Putamen (tissue), 1 donor: Measurements from ENCODE around the gene ZBTB33.

ENCODE experiments used
- DNase-seq: peaks from one replicate; pipeline ENCODE4 v3.0.0-alpha.2; 2016; ENCODE audit warnings: low spot score

The ZBTB33 gene

DNA sequence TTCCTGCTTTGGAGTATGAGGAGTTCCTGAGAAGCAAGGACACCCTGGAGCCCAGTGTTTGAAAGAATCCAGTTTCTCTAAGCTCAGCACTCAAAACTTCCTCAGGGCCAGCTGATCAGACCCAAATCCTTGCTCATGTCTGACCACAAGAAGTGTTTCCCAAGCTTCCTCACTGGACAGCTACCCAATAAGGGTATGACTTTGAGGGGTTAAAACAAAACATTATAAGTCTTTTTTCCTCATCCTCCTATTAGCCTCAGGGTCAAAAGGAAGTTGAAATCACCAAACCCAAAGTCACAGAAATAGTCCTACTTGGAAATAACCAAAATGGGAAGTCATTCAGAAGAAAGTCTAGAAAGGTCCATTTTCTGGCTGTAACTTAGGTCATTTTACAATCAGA is 13.7 kb downstream of the ZBTB33 start:
- no peak for DNase-seq

DNA sequence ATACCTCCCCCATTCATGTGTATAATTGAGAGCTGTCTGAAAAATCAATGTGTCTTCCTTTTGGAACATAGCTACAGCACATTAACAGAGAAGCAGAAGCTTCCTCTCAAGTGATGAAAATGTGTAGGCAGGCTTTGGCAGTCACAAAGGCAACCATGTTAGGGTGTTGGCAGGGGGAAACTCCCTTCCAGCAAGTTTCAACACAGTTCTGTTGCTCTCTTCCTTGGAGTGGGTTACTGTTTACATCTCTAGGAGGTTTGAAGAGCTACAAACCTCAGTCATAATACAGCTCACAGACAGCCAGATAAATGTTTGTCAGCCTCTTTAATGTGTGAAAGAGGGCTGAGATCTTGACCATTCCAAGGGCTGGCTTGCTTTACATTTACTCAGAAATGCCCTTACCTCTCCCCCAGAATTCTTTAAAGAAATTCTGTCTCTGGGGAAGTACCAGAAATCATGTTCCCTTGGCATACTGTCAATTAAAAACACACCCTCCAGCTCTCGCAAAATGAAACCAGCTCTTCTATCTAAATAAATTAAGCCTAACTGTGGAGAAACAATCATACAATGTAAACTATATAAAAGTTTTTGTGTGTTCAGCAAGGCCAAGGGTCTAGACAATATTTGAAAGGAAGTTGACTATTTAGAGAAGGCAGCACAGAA is 18.9 kb downstream of the ZBTB33 start:
- no peak for DNase-seq

DNA sequence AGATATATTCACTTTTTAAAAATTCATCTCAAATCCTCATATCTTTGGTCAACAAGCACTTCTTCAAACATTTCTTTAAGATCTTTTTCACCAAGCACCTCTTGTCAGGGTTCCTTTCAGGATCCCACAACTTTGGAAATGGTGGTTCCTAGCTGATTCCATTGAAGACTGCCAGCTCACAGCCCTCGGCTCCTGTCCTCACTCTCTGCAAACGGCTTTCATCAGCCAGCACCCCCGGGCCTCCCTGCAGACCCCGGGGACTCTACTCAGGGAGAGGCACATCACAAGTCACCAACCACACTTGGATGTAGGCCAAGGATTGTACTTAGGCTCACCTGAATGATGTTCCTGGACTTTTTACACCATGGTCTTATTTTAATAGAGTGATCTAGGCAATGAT is 20.0 kb downstream of the ZBTB33 start:
- no peak for DNase-seq

DNA sequence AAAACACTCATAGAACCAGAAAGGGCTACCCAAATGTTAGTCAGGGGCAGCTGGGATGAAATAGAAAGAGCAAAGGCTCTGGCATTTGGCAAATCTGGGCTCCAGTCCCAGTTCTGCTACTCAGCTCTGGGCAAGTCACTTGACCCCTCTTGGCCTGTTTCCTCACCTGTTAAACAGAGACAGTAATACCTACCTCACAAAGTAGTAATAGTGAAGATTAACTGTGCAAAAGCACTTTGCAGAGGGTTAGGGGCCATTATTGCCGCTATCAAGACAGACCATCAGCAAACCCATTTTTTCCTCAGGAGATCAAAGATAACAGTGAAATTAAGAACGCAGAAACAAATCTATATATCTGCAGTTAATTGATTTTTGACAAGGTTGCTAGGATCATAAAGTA is 20.6 kb downstream of the ZBTB33 start:
- DNase-seq, result no peak

DNA sequence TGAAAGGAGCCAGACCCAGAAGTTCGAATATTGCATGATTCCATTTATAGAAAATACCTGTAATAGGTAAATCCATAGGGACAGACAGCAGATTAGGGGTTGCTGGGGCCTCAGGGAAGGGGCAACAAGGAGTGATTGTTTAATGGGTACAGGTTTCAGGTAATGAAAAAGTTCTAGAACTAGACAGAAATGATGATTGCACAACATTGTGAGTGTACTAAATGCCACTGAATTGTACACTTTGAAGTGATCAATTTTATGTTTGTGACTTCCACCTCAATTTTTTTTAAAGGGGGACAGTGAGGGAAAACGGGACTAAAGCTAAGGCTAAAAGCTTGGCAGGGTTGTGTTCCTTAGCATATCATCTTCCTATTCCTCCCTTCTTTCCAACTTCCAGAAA is 23.5 kb downstream of the ZBTB33 start:
- DNase-seq, result no peak

DNA sequence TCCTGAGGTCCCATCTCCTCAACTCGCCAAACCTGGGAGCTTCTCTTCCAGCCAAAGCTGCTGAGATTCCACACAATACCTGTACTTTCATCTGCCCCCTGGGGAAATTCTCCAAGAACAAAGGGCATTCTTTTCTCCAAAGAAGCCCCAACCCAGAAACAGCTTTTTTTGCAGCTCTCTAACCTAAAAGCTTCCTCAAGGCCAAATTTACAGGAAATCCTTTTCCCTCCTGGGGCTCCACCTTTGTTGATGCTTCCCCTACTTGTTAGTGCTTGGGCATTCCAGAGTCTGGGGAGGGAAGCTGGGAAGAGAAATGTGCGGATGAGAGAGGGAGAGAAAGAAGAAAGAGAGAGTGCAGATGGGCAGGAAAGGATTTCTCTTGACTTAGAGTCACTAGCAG is 24.3 kb downstream of the ZBTB33 start:
- DNase-seq, result no peak

DNA sequence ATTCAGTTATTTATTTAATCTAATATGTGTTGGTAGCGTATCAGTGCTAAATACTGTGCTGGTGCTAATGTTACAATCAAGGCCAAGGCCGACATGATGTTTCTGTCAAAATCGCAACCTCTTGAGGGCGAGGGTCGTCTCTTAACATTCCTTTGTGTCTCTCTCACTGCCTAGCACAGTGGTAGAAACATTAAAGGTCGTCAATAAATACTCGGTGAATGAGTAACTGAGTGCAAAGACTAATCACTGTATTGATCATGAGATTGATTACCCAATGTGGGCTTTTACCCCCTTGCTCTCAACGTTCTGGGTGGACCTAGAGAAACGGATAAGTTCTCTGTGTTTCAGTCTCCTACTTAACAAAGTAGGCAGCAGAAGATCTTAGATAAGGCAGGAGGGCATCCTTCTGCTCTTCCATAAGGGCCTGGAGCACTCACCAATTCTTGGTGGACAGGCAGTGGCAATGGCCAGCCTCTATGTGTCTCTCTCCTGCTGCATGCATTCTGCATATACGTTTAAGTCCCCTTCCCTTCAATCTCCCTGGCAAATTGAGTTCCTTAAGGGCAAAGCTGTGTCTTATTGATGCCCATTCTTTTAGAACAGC is 30.5 kb downstream of the ZBTB33 start:
- DNase-seq, result no peak

DNA sequence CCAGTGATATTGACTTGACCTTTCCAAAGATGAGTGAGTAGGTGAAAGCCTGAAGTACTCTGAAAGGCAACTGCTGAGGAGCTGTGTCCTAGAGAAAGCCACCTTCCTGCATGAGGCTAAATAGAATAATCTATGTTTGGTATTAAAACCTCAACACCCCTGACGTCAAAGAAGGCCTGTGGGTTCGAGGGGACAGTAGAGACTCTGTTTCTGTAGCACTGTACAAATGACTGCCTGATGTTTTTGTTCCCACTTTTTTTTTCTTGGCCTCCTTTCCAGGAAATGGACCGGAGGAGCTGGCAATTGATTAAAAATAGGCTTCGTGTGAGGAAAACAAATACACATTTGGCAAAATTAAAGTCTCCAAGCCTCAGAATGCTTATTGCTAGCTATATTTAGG is 31.1 kb downstream of the ZBTB33 start:
- DNase-seq, result no peak

DNA sequence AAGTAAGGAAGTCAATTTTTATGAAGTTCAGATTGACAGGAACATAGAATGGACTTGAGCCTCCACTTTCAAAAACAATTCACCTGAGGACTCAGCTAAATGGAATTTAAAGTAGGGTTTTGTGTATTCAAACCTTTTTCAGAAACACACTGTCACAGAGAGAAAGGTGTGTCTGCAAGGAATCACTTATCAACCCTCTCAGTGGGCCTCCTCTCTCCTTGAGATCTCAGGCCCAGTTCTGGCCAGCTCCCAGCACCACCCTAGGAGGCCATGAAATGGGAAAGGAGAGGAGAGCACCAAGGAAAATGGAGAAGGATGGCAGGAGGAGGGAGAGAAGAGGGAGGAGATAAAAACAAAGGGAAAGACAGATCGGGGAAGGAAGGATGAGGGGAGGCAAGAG is 32.1 kb downstream of the ZBTB33 start:
- no peak for DNase-seq

DNA sequence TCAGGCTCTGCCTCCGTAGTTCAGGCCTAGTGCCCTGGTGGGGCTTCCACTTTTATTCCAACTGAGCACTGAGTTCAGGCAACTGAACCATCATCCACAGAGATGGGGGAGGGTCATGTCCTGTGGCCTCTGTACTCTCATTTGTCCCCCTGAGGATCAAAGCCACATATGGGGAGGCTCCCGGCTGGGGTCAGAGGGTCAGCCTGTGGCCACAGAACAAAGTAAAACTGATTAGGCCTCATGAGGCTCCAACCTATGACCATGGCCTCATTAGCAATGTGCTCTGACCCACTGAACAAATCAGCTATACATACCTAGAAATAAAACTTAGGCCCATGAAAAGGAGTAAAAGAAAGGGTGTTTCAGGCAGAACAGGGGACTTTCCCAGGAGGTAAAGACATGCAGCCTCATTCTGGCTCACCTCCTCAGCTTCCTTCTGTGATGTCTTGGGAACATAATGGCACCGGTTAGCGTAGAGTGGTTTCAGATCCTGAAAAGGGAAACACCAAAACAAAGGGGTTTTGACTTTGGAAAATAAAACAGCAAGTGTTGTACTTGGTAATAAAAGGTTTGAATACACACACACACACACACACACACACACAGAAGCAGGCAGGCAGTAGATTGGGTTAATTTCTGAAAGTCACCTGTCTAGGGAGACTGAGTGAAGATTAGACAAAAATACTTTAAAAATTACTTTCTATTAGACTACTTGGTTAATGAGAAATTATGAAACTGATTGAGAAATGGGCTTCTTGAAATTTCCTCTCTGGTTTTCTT is 36.3 kb downstream of the ZBTB33 start:
- no peak for DNase-seq

DNA sequence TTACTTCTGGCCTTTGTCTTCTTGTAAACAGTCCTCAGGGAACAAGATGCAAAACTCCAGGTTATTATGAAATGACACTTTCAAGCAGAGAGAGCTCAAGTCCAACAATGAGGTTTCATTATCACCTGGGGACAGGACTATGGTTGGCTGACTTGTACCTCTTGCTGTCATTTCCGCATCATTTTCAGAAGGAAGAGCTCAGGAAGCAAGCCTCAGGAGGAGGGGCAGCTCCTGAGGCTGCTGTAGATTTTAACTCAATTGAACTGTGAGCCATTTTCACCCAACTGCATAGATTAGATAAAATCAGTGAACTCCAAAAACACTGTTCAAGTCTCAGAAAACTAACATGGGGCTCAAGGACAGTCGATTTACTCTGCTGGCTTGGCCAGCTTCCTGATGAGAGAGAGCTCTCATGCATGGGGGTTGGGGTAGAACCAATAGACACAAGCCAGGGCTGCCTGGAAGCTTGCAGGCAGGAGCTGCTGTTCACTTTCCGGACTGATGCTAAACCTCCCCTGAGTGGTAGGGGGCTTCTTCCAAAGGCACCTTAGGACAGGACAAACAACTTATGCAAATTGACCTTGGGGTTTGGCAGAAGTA is 37.0 kb downstream of the ZBTB33 start:
- no peak for DNase-seq

DNA sequence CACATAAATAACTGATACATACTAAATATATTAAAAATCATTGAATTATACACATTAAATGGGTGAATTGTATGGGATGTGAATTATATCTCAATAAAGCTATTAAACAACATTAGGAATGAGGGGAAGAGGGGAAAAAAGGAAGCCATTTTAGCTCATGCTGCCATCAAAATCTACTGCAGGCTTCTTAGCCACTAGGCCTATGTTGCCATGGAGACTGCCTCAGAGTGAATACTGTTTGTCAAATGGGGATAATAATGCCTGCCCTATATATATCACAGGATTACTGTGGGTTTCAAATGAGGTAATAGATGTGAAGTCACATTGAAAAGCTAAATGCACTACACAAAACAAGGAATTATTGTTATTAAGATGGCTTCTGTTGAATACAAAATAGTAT is 39.5 kb downstream of the ZBTB33 start:
- DNase-seq, result no peak

DNA sequence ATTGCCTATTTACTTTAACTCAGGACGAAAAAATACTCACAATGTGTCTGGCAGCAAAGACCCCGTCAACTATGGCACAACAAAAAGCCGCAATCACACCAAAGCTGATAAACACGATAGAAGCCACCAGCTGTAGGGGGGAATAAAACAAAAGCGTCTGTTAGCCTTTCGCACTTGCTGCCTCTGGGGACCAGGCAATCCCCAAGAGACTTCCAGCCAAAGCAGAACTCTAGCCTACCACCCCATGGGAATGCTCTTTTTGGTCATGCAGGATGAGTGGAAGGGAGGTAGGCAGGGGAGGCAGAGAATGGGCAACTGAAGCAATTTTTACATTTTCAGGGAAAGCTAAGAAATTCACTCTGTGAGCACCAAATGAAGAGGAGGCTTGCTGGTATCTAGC is 40.6 kb downstream of the ZBTB33 start:
- no peak for DNase-seq

DNA sequence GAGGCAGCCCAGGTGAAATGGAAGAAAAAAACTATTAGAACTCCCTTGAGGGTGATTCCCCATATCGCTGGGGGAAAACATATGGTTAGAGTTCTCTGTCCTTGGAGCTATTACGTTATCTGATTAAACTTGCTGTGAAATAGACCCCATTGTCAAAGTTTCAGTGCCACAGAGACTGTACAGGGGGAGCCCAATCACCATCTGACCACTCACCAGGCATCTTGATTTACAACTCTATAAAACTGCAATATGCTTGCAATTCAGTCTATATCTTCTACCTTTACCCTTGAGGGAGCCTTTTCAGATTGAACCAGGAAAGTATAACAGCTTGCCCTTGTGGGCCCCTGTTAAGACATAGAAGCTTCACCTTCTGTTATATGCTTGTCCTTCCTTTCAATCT is 42.4 kb downstream of the ZBTB33 start:
- DNase-seq, result no peak

DNA sequence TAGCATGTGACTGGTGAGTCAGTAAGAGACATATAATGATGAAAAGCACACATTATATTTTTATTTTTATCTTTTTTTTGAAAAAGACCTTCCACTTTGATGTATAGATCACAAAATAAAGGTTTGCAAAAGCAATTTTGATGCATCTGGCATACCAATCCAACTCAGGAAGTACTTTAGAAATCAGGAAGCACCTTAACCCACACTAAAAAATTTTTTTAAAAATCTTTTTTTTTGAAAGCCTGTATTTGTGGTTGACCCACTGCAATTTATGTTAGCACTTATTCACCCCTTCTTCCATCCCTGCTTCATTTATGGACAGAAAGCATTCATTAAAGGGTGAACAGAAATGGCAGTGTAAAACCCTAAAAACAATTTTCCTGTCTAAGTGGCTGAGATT is 44.0 kb downstream of the ZBTB33 start:
- DNase-seq, result no peak

DNA sequence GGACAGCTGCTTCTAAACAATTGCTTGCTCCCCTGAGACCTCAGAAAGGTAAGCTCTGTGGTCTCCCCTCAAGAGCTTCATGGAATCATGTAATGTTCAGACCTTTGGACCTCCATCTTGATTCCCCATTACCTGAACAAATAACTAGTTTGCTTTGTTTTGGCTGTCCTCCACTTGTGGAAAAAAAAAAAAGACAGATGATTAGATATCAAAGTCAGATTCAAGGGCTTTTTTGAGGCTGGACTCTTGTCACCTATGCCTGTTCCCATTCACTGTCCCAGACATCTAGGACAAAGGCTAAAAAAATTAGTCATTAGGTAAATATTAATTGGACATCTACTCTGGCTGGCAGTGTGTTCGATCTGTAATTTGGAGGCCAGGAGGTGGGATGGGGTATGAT is 47.3 kb downstream of the ZBTB33 start:
- no peak for DNase-seq

DNA sequence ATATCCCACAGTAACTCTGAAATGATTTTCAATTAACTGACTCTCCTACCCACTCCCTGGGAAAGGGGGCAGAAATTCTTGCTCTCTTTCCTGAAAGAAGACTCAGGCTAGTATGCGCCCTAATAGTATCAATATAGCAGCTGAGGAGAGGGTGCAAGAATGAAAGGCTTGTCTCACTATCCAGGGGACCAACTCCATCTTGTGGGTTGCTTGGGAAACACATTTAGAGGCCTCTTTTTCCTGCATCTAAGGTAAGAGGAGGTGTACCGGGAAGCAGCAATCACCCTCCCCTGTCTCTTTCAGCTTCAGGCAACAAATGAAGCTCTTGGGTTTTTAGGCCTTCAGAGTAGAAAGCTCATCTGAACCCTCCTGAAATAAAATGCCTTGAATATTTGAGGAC is 49.3 kb downstream of the ZBTB33 start:
- no peak for DNase-seq

DNA sequence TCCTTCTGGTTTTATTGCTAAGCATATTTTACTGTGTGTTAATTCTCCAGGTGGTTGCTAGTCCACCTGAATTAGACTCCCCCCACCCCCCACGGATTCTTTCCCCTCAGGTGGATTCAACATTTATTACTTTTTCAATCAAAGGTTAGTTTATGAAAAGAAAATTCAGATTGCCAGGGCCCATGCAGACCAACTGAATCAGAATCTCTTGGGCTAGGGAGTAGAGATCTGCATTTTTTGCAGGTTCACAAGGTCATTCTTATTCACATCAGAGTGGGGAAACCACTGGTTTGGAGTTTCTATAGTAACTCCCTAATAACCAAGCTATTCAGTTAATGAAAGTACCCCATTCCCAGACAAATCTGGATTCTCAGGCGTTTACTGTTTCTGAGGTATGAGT is 50.9 kb downstream of the ZBTB33 start:
- no peak for DNase-seq

DNA sequence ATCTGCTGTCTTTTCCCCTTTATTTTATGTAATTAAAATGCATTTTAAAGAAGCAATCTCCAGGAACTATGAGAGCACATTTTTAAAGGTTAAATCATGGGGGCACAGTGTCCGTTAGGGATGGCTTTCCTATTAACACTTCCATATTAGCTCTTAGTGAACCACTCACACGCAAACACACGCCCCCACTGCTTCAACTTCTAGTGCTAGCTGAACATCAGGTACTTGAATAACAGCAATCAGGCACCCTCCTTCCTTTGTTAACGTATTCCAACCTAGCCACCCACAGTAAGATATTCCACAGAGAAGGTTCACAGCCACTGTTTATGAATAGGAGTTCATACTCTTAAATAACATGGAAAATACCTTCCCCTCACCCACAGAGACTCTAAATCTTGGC is 51.3 kb downstream of the ZBTB33 start:
- peak; percentile 21 for DNase-seq

DNA sequence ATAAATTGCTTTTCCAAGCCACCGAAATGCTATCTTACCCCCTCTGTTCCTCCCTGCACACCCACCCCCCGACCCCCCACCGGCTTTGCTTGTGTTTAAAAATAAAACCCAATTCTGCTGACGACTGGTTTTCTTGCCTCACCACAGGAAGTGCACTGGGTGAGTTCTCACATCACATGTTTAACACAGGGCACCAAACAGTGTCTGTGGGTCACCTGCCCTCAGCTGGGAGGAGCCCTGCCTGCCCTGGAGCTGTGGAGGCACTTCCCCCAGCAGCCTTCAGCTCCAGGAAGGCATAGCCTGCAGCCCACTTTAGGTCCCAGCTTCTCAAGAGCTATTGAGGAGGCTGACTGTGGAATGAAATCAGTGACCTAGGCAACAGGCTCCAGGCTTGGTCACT is 51.8 kb downstream of the ZBTB33 start:
- no peak for DNase-seq

DNA sequence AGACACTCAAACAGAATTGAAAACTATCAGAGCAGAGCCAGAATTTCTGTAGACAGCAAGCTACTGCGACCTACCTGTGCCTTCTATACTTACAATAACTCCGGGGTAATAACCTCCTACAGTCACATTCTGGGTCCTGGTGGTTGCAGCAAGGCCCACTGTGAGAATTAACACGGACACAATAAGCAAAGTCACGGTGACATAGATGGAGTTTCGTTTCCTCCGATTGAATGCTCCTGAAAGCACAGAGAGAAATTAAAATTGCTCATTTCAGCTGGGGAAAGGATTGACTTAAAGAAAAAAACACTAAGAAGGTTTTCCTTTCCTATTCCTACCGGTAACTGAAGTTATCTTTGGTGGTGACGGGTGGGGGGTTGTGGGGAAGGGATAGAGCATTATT is 53.6 kb downstream of the ZBTB33 start:
- no peak for DNase-seq

DNA sequence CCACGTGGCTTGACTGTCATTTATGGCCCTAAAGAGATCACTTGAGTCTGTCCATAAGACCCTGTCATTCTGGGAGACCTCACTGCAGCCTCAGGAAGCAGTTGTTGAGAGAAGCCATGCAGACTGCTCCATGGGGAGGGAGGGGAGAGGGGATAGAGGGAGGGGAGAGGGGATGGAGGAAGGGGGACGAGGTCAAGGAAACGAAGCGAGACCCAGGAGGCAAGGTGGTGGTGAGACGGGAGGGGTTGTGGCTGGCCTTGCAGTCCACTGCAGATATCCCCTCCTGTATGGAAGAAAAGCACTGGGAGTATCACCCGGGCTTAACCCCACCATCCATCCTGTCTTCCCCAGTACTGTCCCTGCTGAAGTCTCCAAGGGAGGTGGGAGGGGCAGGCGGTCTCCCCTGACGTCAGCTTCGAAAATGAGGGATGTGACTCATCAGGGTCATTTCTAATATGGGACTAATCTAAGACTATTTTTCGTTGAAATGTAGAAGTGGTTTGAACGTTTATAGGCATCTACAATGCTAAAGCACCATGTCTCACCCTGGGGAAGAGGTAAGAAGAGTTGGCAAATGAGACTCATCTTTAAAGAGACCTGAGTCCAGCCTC is 55.0 kb downstream of the ZBTB33 start:
- no peak for DNase-seq

DNA sequence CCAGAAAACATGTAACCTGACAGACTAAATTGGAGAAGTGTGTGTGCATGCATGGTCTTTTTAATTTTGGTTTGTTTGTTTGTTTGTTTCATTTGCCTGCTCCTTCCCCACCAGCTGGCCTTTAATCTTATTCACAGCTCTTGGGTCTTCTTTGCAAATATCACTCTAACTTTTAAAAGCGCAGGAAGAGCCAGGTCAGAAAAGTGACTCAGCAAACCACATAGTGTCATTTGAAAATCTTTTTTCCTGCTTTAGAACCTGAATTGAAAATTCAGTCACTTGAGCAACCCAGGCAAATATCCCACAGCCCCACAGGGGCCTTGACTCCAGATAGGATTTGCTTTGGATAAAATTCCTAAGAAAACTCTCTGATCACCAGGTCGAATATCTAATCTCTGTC is 56.0 kb downstream of the ZBTB33 start:
- no peak for DNase-seq
